Neural cell (in vitro differentiated cells): ENCODE results near the gene PTPRA. TPM values are rescaled to one million over a fixed set of nuclear protein-coding genes. Genes with fewer than 3 reads are reported as not detected.

Source experiments
- H2AFZ ChIP-seq: fragments of 200-600, 300-800 bp; sonication (generic), shearing (Covaris generic); 2 replicates; pipeline ENCODE4 v1.6.0; 2014; ENCODE audit warnings: low read depth, mild to moderate bottlenecking, antibody characterized with exemption, low read length, moderate library complexity
- H3F3A ChIP-seq: fragments of 200-600 bp; shearing (Covaris generic); 2 replicates; pipeline ENCODE4 v1.6.1; 2016; ENCODE audit warnings: mild to moderate bottlenecking, moderate library complexity, mixed read lengths, antibody characterized with exemption, low read length; ENCODE audit not compliant: insufficient read depth, poor library complexity, severe bottlenecking
- H3K27ac ChIP-seq: fragments of 200-600, 300-800 bp; sonication (generic), shearing (Covaris generic); 2 replicates; pipeline ENCODE4 v1.5.1; 2014; ENCODE audit warnings: mild to moderate bottlenecking, low read length, moderate library complexity
- H3K27me3 ChIP-seq: fragments of 300-800, 200-600 bp; sonication (generic), shearing (Covaris generic); 2 replicates; pipeline ENCODE4 v1.6.0; 2014; ENCODE audit warnings: mild to moderate bottlenecking, low read depth, low read length, moderate library complexity; ENCODE audit not compliant: insufficient read depth
- H3K36me3 ChIP-seq: fragments of 300-800, 200-600 bp; sonication (generic), shearing (Covaris generic); 2 replicates; pipeline ENCODE4 v1.5.1; 2014; ENCODE audit warnings: mild to moderate bottlenecking, antibody characterized with exemption, low read length, moderate library complexity; ENCODE audit not compliant: insufficient read depth
- H3K4me2 ChIP-seq: fragments of 300-800, 200-600 bp; sonication (generic), shearing (Covaris generic); 2 replicates; pipeline ENCODE4 v1.6.0; 2014; ENCODE audit warnings: mild to moderate bottlenecking, low read length
- H3K4me3 ChIP-seq: fragments of 300-800, 200-600 bp; sonication (generic), shearing (Covaris generic); 2 replicates; pipeline ENCODE4 v1.5.1; 2014; ENCODE audit warnings: mild to moderate bottlenecking, low read length, moderate library complexity
- H3K79me2 ChIP-seq: fragments of 200-600 bp; shearing (Covaris generic); replicated peaks from 2 replicates; pipeline ENCODE4 v1.6.0; 2014; ENCODE audit warnings: mild to moderate bottlenecking, low read length, moderate library complexity; ENCODE audit not compliant: insufficient read depth
- H3K9ac ChIP-seq: fragments of 300-800, 200-600 bp; sonication (generic), shearing (Covaris generic); 2 replicates; pipeline ENCODE4 v1.6.1; 2016; ENCODE audit warnings: mild to moderate bottlenecking, low read length, mixed read lengths
- H3K9me2 ChIP-seq: fragments of 200-600 bp; shearing (Covaris generic); 2 replicates; pipeline ENCODE4 v1.6.1; 2016; ENCODE audit warnings: mild to moderate bottlenecking, low read length, mixed read lengths; ENCODE audit not compliant: insufficient read depth
- H3K9me3 ChIP-seq: fragments of 200-600, 300-800 bp; sonication (generic), shearing (Covaris generic); 2 replicates; pipeline ENCODE4 v1.6.1; 2016; ENCODE audit warnings: mild to moderate bottlenecking, mixed run types, low read length, moderate library complexity, mixed read lengths
- H4K20me1 ChIP-seq: fragments of 200-600 bp; shearing (Covaris generic); 2 replicates; pipeline ENCODE4 v1.6.1; 2016; ENCODE audit warnings: mild to moderate bottlenecking, mixed run types; ENCODE audit not compliant: insufficient read depth
- CTCF ChIP-seq: fragments of 450-650 bp; IDR thresholded peaks from 2 replicates; pipeline ENCODE4 v1.5.1; 2014; ENCODE audit warnings: antibody characterized with exemption, mild to moderate bottlenecking, moderate library complexity; ENCODE audit not compliant: poor library complexity, severe bottlenecking
- EP300 ChIP-seq: fragments of 450-650 bp; conservative IDR thresholded peaks from 2 replicates; pipeline ENCODE4 v1.6.1; 2014; ENCODE audit warnings: antibody characterized with exemption, mild to moderate bottlenecking, moderate library complexity; ENCODE audit not compliant: poor library complexity, severe bottlenecking
- EZH2 ChIP-seq: fragments of 200-600, 300-800 bp; shearing (Covaris generic), sonication (generic); IDR thresholded peaks from 2 replicates; pipeline ENCODE4 v1.6.1; 2014; ENCODE audit warnings: antibody characterized with exemption, low read length, borderline replicate concordance, mild to moderate bottlenecking; ENCODE audit not compliant: insufficient read depth, poor library complexity, severe bottlenecking
- MXI1 ChIP-seq: fragments of 450-650 bp; conservative IDR thresholded peaks from 2 replicates; pipeline ENCODE4 v1.6.1; 2014; ENCODE audit warnings: antibody characterized with exemption, mild to moderate bottlenecking; ENCODE audit not compliant: poor library complexity, severe bottlenecking
- POLR2AphosphoS5 ChIP-seq: IDR thresholded peaks from 2 replicates; pipeline ENCODE4 v1.6.1; 2012
- RAD21 ChIP-seq: fragments of 450-650 bp; conservative IDR thresholded peaks from 2 replicates; pipeline ENCODE4 v1.6.1; 2014; ENCODE audit warnings: antibody characterized with exemption, mild to moderate bottlenecking, moderate library complexity
- REST ChIP-seq: IDR thresholded peaks from 2 replicates; pipeline ENCODE4 v1.6.1; 2012; ENCODE audit warnings: borderline replicate concordance
- SMC3 ChIP-seq: fragments of 450-650 bp; conservative IDR thresholded peaks from 2 replicates; pipeline ENCODE4 v1.6.1; 2014; ENCODE audit warnings: antibody characterized with exemption, mild to moderate bottlenecking, moderate library complexity; ENCODE audit not compliant: poor library complexity
- TAF1 ChIP-seq: IDR thresholded peaks from 2 replicates; pipeline ENCODE4 v1.6.1; 2012; ENCODE audit warnings: low read depth
- polyA plus RNA-seq: library from polyadenylated mRNA; depleted of rRNA; stranded (reverse); fragments of >200 nt; gene quantifications from 2 replicates; pipeline ENCODE4 v1.2.3, GENCODE V29; 2014

PTPRA gene
- polyA plus RNA-seq, 1 donor from 2014 or later = 68.2 TPM

- Histone ChIP-seq H3K9me3 (no peaks in the 10 kb centered on the region), H3K27me3 (no peaks in the 10 kb centered on the region), H3K9me2 (no peaks in the 10 kb centered on the region), H3K4me3 (peak overlapping the region; percentile 95), H3K27ac (no peak overlapping the region), H2AFZ (peak overlapping the region; percentile 52), H3K36me3 (no peaks in the 10 kb centered on the region), H3F3A (no peaks in the 10 kb centered on the region), H3K4me2 (peak overlapping the region; percentile 64), H4K20me1 (no peaks in the 10 kb centered on the region), H3K79me2 (peaks cover 38% of the 10 kb centered on the region), H3K9ac (peak overlapping the region; percentile 82)
- TF ChIP-seq EZH2 (no peak), POLR2AphosphoS5 (peak; percentile 8), EP300 (no peak), REST (no peak), MXI1 (no peak), TAF1 (no peak), RAD21 (no peak), CTCF (peak; percentile 49), SMC3 (no peak)
Observed at GRCh38 chr20:2872459-2873009, 747 bp upstream of the PTPRA start.

- Histone ChIP-seq H3K9me2 (no peaks in the 10 kb centered on the region), H3K27me3 (no peaks in the 10 kb centered on the region), H3K27ac (peak overlapping the region; percentile 39), H2AFZ (no peak overlapping the region), H3K79me2 (peaks cover 45% of the 10 kb centered on the region), H4K20me1 (no peaks in the 10 kb centered on the region), H3K4me3 (peak overlapping the region; percentile 95), H3K36me3 (no peaks in the 10 kb centered on the region), H3K4me2 (peak overlapping the region; percentile 96), H3K9me3 (no peaks in the 10 kb centered on the region), H3K9ac (peak overlapping the region; percentile 82), H3F3A (no peaks in the 10 kb centered on the region)
- TF ChIP-seq MXI1 (peak; percentile 13), REST (peak; percentile 6), POLR2AphosphoS5 (no peak)
Observed at GRCh38 chr20:2873747-2874041, 413 bp downstream of the PTPRA start.
